Fibroblast of gingiva (primary cell): ENCODE measurements around the gene PPEF1.
"Not testable (repeated sequence)": the region's sequence is repeated elsewhere in the genome, so short reads cannot be mapped to it uniquely, and the experiment has no call there.

Experiments
- DNase-seq: peaks from one replicate; pipeline ENCODE4 v3.0.0-alpha.2; 2011; ENCODE audit warnings: low read depth

The PPEF1 gene

DNA sequence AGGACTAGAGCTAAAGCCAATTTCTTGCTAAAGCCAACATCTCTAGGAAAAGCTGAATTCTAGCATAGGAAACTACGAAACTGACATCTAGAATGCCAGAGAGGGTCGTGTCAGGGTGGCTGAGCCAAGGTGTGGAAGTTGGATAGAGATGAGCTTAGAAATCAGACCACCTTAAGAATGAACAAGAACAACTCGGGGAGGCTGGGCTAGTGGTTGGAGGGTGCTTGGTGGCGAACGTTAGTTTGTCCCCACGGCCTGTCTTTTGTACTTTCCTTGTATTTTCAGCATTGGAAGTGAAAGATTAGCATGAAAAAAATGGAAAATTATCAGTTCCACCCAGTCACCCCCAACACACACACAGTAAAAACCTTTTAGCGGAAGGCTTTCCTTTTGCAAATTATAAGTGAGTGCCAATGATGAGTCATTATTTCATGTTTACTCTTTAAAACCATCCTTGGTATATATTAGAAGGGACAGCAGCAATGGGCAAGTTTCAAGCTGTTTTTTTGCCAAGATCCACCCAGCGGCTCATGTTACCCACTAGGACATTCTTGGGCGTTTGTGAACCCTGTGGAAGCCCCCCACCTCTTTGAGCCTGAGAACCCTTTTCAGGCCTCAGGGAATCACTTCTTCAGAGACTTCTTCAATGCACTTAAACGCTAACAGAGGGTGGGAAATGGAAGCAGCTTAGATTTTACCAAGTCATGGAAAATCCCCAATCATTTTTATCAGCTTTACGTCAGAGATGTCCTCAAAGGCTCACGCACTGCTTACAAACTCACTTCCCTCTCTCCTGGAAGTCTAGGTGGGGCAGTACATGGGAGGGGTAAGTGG is 4.9 kb upstream of the PPEF1 start:
- peak; percentile 82 for DNase-seq

DNA sequence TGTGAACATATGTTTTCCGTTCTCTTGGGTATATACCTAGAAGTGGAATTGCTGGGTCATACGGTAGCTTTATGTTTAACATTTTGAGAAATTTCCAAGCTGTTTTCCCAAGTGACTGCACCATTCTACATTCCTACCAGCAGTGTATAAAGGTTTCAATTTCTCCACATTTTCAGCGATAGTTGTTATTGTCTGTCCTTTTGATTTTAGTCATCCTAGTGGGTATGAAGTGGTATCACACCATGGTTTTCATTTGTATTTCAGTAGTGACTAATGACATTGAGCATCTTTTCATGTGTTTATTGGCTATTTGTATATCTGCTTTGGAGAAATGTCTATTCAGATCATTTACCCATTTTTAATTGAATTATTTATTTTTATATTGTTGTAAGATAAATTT is 2.4 kb downstream of the PPEF1 start:
- DNase-seq: no peak

DNA sequence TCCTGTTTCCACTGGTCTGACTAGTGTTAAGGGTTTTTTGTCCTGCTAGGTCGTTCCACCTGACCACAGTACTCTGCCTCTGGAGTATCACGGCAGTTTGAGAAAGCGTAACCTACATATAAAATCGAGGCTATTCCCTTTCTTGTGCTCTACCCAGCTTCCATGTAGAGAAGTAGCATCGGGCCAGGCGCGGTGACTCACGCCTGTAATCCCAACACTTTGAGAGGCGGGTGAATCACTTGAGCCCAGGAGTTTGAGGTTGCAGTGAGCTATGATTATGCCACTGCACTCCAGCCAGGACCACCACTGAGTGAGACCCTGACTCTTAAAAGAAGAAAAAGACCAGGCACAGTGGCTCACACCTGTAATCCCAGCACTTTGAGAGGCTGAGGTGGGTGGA is 7.5 kb downstream of the PPEF1 start:
- no peak for DNase-seq

DNA sequence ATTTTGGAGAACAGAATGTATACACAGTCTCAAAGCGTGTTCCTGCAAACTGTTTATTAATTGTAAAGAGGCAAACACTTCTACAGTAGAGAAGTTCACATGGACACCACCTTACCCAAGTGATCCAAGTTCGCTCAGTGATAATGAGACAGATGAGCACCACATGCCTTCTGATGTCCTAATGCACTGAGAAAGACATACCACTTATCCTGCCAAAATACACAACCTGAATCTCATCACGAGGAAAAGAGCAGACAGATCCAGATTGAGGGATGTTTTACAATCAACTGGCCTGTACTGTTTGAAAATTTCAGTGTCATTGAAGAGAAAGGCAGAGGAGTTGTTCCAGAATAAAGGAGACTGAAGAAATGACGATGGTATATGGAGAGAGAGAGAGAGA is 12.4 kb downstream of the PPEF1 start:
- DNase-seq: no peak

DNA sequence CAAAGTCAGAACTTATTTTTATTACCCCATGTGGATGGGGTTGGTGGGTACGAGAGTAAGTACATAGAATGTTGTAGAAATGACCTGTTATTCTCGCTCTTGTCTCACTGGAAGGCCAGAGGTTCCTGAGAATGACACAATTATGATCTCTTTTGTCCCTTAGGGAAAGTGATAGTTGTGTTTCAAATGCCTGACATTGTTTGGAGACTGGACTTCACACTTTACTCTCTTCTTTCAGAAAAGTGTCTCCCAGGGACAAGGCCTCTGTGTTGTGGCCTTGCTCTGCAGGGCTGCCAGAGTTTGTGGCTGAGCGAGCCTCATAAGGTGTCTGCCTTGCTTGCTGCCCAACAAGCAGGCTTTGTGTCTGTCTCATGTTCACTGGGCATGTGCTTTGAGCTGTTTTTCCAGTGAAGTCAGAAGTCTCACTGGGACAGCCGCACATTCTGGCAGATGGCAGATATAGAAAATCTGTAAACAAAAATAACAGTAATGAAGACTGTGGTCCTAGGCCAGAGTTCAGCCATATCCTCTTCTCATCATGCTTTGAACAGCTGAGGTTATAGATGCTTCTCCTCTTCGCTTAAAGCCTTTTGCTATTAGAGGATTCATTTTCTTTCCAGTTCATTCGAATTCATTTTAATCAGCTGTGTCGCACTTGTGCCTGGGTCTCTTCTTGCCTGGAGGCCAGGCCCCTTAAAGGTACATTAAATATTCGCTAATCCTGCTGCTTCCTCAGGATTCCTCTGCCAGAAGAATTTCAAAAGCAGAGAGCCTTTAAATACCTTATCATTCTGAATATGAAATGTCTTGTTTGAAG is 14.4 kb downstream of the PPEF1 start:
- DNase-seq: no peak

DNA sequence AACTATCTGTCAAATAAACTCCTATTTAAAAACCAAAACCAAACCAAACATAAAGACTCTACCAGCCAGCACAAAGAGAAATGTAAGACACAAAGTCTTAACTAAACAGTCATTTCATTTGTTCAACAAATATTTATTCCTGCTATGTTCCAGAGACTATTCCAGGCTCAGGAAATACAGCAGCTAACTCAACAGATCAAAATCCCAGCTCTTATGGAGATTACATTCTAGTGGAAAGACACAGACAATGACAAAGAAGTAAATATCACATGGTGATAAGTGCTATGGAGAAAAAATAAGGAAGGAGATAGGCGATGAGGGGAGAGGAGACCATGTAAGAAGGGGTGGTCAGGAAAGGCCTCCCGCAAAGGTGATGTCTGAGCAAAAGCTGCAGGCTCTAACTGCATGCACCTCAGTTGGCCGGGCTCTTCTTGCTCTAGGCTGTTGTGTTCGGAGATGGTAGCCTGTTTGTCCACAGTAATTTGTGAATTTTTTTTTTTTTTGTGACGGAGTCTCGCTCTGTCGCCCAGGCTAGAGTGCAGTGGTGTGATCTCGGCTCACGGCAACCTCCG is 15.1 kb downstream of the PPEF1 start:
- DNase-seq: no peak

DNA sequence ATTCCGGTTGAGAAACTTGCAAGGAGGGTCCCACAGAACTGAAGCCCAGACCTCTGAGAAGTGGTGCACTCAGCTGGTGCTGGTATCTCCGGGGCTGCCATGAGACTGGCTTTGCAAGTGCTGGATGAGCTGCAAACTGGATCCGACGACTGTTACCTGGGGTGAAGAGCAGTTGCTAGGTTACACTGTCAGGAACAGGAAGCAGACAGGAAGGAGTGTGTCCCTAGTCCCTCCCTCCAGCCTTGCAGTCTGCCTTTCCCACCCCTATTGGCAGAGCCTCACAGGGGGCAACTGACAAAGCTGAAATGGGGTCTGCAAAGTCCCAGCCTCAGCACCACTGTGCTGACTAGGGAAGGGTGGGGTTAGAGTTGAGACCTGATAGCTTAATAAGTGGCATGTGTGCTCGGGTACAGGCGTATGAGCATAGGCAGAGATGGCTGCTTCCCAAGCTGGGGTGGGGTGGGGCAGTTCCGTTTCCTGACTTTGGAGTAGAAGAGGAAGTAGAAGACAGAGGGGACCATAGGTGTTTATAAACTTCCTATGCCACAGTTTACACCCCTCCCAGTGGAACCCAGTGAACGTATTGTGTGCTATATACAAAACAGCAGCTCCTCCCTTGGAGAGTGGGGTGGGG is 18.0 kb downstream of the PPEF1 start:
- DNase-seq: no peak

DNA sequence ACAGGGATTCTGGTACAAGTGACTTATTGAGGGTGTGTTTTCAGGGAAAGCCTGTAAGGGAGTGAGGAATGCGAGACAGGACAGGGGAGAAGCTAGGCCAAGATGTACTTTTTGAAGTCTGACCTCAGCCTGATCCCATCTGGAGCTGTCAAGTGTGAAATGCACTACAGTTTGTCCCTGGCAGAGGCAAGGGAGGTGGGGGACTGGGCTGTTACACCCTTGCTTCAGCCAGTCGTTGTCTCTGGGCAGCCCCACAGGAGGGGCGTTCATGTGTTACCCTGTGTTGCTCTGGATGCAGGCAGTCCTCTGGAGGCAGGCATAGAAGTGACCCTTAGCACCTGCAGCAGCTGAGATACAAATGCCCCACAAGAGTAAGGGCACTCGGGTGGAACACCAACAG is 25.8 kb downstream of the PPEF1 start:
- DNase-seq: no peak

DNA sequence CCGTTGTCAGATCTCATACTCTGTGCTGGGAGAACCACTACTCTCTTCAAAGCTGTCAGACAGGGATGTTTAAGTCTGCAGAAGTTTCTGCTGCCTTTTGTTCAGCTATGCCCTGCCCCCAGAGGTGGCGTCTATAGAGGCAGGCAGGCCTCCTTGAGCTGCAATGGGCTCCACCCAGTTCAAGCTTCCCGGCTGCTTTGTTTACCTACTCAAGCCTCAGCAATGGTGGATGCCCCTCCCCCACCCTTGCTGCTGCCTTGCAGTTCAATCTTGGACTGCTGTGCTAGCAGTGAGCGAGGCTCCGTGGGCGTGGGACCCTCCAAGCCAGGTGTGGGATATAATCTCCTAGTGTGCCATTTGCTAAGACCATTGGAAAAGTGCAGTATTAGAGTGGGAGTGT is 32.2 kb downstream of the PPEF1 start:
- not testable (repeated sequence) for DNase-seq

DNA sequence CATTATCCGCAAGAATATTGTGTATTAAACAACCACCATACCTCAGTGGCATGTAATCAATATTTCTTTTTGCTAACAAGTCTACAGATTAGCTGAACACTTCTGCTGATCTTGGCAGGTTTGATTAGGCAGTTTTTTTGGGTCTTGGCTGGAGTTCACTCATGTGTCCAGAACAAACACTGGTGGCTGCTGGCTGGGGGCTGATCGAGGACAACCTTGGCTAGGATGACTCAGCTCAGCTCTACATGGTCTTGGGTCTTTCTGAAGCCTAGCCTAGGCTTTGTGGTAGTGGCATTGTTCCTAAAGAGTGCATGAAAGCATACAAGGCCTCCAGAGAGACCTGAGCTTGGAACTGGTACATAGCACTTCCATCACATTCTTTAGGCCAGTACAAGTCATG is 41.1 kb downstream of the PPEF1 start:
- DNase-seq: no peak

DNA sequence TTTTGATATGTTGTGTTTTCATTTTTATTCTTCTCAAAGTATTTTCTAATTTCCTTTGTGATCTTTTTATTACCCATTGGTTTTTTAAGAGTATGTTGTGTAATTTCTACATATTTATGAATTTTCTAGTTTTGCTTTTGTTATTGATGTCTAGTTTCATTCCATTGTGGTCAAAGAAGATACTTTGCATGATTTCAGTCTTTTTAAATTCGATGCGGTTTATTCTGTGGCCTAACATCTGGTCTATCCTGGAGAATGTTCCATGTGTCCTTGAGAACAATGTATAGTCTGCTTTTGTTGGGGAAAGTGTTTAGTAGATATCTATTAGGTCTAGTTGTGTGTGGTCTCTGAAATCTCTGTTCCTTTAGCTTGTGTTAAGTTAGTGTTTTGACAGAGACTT is 46.2 kb downstream of the PPEF1 start:
- DNase-seq: peak; percentile 3

DNA sequence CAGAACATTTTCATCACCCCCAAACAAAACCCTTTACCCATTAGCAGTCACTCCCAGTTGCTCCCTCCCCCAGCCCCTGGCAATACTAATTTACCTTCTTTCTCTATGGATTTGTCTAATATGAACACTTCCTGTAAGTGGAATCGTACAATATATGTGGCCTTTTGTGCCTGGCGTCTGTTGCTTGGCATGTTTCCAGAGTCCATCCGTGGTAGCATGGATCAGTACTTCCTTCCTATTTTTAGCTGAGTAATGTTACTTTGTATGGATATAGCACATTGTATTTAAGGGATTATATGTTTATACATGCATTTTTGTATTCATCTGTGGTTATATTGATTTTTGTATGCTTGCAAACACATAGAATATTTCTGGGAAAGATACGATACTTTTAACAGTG is 48.2 kb downstream of the PPEF1 start:
- no peak for DNase-seq

DNA sequence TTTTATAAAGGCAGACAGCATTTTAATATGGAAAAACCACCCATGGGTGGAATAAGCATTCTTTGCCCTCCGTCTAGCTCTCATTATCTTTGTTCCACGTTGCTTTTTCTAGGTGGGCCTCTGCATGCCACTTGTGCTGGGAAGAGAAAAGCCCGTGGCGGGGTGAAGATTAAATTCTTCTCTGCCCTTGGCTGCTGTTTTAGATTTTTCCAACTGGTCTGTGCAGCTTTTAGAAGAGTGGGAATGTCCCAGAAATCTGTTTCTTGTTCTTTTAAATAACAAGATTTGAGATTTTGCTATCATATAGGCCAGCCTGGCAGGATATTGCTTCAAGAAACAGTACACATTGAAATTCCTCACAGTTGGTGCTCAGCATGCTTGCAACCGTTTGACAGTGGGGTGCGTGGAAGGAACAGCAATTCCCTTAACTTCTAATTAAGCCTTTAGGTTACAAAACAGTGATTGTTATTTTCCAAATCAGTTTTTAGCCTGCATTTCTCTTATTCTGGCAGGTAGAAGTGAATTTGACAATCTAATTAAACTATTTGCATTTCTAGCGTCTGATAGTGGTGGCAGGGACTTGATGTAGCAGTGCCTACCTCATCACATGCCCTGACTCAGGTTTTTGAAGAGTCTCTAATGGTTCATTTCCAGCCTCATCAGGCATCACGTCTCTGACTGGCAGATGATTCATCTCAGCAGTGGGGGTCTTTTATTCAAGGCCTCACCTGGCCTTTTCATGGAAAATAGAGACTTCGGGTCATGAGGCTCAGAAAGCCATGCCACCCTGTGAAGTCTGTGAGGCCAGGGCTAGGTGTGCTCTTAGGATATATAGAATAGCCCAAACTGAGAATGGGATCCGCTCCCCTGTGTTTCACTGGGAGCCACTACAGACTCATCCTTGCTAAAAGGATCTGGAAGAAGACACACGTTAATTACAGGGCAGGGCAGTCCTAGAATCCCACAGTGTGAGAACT is 50.8 kb downstream of the PPEF1 start:
- no peak for DNase-seq

DNA sequence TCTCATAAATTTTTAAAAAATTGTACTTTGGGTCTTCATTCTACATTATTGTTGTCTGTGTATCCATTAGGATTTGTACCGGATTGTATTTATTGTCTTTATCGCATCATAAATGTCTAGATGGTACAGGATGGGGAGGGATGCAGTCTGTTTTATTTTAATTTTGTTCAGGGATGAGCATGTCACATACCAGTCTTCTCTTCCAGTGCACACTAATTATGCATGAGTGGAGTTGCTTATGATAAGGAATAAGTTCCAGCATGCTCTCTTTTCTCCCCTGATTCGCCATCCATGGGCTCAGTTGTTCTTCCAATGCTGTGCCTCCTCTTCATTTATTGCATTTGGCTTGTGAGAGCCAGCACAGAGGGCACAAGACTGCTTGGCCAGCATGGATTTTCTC is 54.3 kb downstream of the PPEF1 start:
- DNase-seq: no peak

DNA sequence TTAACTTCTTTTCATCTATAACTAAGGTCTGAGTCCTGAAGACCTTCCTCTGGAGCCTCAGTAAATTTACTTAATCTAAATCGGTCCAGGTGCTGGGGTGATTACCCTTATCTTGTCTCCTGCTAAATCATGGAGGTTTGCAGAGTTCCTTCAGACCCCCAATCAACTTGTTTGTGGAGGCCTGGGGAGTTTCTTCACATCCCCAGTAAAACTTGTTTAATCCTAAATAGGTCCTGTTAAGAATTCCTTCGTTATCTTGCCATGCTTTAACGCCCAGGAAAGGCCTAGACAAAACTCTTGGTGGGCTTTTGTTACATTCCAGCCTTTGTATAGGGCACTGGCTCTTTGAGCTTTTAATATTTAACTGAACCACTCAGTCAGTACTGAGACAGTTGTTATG is 55.7 kb downstream of the PPEF1 start:
- not testable (repeated sequence) for DNase-seq

DNA sequence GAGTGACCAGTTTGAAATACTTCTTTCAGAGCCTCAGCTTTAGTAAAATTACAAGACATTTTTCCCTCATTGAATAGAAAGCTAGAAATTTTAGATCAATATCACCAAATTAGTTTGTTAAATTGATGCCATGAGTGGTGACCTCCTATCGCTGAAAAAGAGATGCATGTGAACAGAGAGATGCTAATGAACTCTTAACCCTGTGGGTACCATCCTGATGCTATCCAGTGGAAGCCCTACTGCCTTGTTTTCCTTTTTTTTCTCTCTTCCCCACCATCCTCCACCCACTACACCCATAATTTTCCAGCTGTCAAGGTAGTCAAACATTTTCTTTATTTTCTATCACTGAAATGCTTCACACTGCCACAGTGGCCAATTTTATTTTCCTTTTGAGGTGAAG is 61.9 kb downstream of the PPEF1 start:
- no peak for DNase-seq

DNA sequence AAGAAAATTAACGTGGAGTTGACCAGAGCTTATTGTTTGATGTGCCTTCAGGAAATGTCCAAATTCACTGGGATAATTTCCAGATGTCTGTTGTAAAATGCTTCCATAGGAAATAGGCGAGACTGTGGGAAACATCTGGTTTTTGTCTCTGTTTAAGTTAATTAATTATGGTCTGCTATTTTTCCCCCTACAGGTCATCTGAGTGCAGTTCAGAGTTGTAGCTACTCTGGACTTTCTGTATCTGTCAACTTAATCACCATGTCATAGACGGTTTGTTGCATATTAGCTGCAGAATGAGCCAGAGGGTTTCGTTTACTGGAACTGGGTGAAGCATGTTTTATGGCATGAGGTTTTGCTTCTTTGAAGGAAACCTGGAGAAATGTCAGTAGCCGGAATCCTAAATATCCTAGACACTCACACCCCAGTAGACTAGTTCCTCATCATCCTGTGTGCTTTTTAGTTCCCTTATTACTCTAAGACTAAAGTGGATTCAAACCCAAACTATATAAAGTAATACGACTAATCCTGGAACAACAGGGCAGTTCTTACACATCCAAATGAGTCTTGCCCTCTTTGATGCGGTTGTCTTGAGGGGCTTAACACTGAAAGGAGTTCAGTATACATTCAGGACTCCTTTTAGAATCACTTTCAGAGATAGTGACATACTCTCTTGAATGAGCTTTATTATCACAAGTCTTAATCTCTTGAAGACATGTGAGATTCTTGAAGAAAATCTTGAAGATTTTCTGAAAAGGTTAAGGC is 62.5 kb downstream of the PPEF1 start:
- no peak for DNase-seq

DNA sequence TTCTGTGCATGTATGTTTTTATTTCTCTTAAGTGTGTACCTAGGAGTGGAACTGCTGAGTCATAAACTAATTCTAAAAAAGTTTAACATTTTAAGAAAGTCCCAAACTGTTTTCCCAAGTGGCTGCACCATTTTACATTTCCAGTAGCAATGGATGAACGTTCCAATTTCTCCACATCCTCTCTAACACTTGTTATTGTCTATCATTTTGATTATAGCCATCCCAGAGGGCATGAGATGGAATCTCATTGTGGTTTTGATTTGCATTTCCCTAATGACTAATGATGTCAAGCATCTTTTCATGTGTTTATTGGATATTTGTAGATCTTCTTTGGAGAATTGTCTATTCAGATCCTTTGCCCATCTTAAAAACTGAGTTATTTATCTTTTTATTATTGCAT is 82.5 kb downstream of the PPEF1 start:
- no peak for DNase-seq

DNA sequence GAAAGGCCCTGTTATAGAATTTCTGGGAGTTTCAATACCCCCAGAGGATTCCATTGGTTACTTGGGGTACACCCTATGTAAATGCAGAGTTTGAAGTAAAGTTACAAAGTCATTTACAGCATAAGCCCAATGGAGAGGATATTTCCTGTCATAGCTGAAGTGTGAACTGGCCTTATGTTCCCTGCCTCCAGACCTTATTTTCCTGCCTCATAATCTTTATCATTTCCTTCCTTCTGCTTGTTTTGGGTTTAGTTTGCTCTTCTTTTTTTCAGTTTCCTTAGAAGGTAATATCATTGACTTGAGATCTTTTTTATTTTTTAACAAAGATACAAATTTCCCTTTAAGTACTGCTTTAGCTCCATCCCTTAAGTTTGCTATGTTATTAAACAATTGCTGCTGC is 85.4 kb downstream of the PPEF1 start:
- DNase-seq: no peak

DNA sequence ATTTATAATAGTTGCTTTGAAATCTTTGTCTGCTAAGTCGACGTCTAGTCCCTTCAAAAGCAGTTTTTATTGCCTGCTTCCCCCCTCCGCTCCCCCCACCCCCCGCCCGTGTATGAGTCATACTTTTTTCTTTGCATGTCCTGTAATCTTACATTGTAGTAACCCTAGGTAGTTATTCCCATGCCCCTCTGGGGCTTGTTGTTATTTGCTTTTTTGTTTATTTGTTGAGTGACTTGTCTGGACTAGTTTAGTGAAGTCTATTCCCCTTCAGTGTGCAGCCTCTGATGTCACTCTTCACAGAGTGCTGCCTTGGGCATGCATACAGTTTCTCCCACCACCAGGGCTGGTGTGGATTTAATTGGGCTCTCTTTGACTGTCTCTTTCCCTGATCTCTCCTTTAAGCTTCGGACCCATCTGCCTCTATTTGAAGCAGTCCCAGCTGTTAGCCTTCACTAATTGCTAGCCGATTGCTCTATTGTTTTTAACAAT is 86.2 kb downstream of the PPEF1 start:
- no peak for DNase-seq

DNA sequence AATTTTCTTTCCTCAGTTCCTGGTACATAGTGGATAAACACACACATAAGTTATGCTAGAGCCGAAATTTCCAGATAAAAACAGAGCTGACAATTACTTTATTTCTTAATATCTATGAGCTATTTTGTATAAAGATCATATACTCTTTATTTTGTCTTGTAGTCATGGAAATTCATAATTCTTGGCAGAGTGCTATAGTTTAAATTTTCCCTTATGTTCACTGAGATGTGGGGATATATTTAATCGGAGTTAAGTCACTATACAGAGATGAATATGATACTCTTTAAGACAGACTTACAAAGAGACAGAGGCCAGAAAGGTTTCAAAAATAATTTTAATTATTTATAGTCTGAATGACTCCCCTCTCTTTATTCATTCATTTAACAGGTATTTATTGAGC is 89.7 kb downstream of the PPEF1 start:
- DNase-seq: no peak
